HG02623 (cell line): ENCODE data around the gene RGS6.
"Not testable (repeated sequence)": the region's sequence is repeated elsewhere in the genome, so short reads cannot be mapped to it uniquely, and the experiment has no call there.

ENCODE experiments used
- ATAC-seq: cut with Tn5 transposase; IDR thresholded peaks from one replicate; pipeline ENCODE4 v1.9.1; 2021; ENCODE audit warnings: moderate library complexity; ENCODE audit not compliant: unreplicated experiment

The RGS6 gene

GRCh38 chr14:71932229-71932981, at the start of gene RGS6:
TSS of gene RGS6 (plus strand) at chr14:71932429.
- no peak for ATAC-seq

DNA sequence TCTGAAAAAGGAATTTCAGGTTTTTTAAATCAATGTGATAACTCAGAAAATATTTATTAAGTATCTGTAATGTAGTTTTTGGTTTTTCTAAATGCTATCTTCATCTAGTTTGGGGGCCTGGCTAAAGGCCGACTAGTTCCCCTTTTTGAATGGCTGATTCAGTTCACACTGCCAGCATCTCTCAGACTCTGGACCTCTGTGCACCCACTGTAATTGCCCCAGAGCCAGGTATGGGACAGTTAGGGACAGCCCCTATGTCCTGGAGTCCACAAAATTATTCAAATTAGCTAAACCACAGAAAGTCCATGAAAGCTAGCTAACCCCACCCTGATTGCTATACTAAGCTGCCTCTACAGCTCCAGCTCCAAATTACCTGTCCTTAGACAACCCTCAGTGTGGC, 49.1 kb upstream of the RGS6 start:
- no peak for ATAC-seq

- ATAC-seq = no peak
Observed at GRCh38 chr14:71885301-71885700, 46.9 kb upstream of the RGS6 start.

DNA sequence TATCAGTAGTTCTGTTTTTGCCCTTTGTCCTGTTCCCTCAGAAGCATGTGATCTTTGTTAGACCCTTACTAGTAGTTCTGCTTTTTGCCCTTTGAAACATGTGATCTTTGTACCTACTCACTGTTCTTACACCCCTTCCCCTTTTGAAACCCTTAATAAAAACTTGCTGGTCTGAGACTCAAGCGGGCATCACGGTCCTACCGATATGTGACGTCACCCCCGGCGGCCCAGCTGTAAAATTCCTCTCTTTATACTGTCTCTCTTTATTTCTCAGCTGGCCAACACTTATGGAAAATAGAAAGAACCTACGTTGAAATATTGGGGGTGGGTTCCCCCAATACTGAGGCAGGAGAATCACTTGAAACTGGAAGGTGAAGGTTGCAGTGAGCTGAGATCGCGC, 44.4 kb upstream of the RGS6 start:
- not testable (repeated sequence) for ATAC-seq

GRCh38 chr14:71890541-71890940, 41.7 kb upstream of the RGS6 start:
- ATAC-seq = no peak

DNA sequence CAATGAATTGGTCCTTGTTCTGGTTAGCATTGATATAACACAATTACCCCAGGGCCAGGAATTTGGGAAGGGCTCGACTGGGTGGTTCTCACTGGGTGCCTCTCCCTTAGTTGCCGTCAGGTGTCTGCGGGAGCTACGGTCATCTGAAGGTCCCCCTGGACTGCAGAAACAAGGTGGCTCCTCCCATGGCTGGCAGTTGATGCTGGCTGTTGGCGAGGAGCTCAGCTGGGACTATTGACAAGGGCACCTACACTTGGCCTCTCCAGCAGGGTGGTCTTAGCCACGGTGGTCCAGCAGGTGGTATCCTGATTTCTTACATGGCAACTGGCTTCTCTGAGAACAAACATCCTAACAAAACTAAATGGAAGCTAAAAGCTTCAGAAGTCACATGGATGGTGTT, 41.0 kb upstream of the RGS6 start:
- no peak for ATAC-seq

DNA sequence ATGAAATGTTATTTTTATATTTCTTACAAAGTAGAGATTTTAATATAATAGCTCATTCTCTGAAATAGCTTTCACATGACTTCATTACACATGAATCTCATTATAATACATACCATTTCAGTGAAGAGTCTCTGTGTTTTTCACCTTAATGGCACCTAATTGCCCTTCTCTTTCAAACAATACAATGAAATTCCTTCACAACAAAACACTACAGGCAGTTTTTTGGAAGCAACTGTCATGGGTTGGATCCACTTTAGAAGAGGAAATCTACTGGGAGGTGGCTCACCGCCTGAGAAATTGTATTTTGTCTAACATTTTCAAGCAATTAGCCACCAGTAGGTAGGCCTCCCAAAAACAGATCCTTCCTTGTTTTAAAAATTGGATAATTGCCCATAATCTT, 40.3 kb upstream of the RGS6 start:
- no peak for ATAC-seq

DNA sequence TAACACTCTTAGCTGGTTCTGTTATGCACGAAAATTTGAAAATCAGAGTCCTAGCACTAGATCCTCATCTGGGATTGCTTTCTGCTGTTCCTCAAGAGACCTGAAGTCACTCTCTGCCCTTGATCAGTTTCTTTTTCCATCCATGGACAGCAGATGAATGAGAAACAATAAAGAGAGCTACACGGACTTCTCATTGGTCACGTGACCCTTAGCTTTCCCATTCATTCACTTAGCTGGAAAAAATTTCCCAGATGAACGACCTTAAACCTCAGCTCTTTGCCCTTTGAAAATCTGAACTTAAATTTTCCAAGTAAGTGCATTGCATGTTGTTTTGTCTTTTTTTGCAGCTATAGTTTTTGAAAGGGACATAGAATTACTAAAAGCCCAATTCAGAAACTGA, 27.2 kb upstream of the RGS6 start:
- ATAC-seq = no peak

- no peak for ATAC-seq
Observed at GRCh38 chr14:71905860-71906259, 26.4 kb upstream of the RGS6 start.

- ATAC-seq = no peak
Observed at GRCh38 chr14:71907793-71908515, 24.3 kb upstream of the RGS6 start.

- ATAC-seq = no peak
Observed at GRCh38 chr14:71911669-71912068, 20.6 kb upstream of the RGS6 start.

DNA sequence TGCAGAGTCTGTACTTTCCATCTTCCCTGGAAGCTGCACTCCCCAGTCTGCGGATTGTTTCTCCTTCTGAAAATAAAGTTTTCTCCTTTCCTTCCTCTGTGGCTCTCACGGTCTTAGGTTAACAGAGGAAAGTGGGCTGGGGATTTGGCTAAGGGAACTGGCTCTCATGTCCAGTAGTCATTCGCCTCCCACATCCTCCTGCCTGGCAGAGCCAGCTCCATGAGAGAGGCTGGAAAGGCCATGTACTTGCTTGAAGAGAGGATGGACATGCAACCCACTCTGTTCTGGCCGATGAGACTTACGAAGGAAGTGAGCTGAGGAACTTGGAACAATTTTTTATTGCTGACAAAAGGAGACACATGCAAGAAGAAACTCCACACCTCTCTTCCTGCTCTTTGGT, 18.9 kb upstream of the RGS6 start:
- ATAC-seq = no peak

DNA sequence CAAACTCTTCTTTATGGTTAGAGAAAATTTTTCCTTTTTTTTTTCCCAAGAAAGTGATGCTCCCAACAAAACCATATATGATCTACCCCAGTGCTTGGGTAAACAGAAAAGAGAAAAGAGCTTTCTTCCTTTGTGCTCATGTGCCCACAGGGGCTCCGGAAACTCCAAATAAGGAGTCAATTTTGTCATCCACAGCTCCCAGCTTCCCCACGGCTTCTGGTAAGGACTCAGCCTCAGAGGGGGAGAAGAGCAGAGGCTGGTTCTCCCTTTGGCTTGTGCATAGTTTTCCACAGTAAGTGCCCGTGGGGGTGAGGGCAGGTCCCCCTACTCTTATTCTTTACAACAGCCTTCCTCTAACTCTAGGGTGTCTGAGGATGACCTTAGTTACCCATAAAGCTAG, 13.3 kb upstream of the RGS6 start:
- no peak for ATAC-seq

GRCh38 chr14:71923513-71923912, 8.7 kb upstream of the RGS6 start:
- ATAC-seq = no peak

DNA sequence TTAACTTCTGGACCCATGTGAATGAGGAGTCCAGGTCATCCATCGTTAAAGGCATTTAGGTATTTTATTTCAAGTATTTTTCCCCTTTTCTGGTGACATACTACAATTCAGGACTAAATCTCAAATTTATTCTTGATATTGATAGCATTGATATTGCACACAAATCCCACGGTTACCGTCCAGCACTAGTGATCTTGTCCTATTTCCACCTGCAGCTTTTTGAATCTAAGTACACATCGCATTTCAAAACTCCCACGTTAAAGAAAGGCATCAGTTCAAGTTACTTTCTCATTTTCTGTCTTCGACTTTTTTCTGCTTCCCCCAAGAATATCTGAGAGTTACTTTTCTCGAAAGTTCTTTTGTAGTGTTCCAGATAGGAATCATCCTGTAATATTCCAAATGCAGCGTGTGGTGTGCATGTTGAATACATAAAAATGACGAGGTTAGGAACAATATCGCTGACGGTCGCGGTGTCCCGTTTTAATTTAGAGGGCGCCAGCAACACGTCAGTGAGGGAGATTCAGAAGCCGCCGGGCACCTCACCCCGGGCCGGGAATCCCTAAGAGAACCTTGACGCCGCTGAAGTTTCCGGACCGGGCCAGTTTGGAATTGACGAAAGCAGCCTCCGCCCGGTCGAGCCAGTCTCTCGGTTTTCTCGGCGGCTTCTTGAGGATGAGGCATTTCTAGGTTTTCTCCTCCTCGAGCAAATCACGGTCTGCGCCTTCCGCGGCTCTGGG, 569 bp upstream of the RGS6 start:
- no peak for ATAC-seq

GRCh38 chr14:71933001-71933587, 865 bp downstream of the RGS6 start:
- no peak for ATAC-seq

DNA sequence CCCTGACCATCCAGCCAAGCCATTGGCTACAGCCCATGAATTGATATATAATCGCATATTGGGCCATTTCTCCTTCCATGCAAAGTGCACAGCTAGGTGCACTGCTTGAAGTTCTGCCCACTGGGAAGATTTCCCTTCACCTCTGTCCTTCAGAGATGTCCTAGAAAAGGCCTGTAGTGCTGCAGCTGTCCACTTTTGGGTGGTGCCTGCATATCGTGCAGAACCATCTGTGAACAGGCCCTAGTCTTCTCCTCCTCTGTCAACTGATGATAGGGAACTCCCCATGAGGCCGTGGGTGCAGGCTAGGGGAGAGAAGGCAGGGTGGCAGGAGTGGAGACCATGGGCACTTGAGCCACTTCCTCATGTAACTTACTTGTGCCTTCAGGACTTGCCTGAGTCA, 6.0 kb downstream of the RGS6 start:
- not testable (repeated sequence) for ATAC-seq

- ATAC-seq = not testable (repeated sequence)
Observed at GRCh38 chr14:71939344-71939743, 7.1 kb downstream of the RGS6 start.

DNA sequence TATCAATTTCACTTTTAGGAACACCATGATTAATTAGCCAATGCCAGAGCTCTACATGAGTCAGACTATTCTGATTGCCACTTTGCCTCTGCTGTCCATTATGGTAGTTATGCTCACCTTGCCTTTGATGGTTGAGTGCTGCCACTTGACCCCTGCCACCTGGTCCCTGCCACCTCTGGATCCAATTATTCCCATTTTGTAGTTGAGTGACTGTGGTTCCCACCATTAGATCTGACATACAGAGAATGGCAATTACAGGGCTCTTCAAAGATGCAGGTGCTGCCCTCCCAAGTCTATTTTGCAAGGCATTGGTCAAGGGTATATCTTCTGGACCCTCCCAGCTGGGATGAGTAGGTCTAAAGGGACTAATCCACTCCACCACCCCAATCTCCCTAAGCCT, 8.3 kb downstream of the RGS6 start:
- not testable (repeated sequence) for ATAC-seq

DNA sequence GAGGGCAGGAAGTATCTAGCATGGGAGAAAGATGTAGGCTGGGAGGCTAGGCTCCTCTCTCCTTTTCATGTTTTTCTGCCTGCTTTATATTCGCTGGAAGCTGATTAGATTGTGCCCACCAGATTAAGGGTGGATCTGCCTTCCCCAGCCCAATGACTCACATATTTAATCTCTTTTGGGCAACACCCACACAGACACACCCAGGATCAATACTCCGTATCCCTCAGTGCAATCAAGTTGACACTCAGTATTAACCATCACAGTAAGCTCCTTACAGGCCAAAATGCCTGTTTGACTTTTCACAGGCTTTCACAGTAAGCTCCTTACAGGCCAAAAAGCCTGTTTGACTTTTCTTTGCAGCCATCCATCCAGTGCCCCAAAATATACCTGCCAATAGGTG, 9.4 kb downstream of the RGS6 start:
- not testable (repeated sequence) for ATAC-seq

DNA sequence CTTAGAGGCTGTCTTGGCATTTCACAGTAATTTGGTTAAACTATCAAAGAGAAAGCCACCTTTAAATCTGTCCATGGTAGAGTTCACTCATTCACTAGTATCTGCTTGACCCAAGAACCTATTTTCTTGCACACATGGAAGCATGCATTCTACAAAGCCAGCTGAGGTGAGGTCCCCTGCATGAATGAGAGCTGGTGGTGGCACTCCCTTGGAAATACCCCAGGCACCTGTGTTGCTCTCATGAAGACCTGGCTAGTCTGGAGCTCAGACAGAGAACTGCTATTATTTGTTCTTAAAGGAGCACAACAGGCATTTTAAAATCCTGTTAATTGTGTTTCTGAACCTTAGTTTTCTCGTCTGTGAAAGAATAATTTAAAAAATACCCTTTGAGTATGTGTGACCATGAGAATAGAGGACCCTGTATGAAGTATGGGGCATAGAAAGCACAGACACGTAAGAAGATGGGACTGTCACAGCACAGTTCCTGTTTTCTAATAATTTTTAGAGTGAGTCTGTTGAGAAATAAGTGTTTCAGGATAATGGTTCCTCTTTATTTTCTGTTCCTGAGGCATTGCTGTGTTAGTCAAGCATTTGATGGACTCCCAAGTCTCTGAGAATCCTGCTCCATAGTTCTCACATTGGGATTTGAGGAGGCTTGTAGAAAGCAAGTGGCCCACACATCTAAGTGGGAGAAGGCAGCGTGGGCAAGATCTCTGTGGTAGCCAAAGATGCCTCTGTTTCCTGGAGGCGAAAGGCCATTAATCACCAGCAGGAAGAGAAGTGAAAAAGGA, 10.9 kb downstream of the RGS6 start:
- ATAC-seq = no peak
